AG04450 (cell line): ENCODE data around the gene COL2A1. TPM values are rescaled to one million over a fixed set of nuclear protein-coding genes. Genes with fewer than 3 reads are reported as not detected.

ENCODE experiments used
- CTCF ChIA-PET: fragments of 300-600, 350-600 bp; formaldehyde crosslinking; extraction: SDS; loops from one replicate; lab custom pipeline; 2022; ENCODE audit warnings: antibody characterized with exemption, inconsistent platforms; lab: Charles Lee
- POLR2A ChIA-PET: fragments of 350-600 bp; formaldehyde crosslinking; extraction: SDS; loops from one replicate; lab custom pipeline; 2021; ENCODE audit warnings: antibody characterized with exemption, inconsistent platforms; lab: Yijun Ruan, JAX
- DNase-seq: peaks from one replicate; pipeline ENCODE4 v3.0.0-alpha.2; 2011; ENCODE audit warnings: low read depth, low spot score
- H3K27ac ChIP-seq: one replicate; pipeline ENCODE4 v1.5.1; 2012; ENCODE audit warnings: low read depth, low read length, control low read depth
- H3K27me3 ChIP-seq: one replicate; pipeline ENCODE4 v1.6.0; 2012; ENCODE audit warnings: low read length; ENCODE audit not compliant: control insufficient read depth, insufficient read depth
- H3K4me3 ChIP-seq: 2 replicates; pipeline ENCODE4 v1.5.1; 2011; ENCODE audit warnings: mild to moderate bottlenecking, low read depth, low read length, control low read depth
- H3K9me3 ChIP-seq: 2 replicates; pipeline ENCODE4 v1.5.1; 2012; ENCODE audit warnings: low read length; ENCODE audit not compliant: control insufficient read depth, insufficient read depth
- polyA plus RNA-seq: library from polyadenylated mRNA; depleted of rRNA; stranded (reverse); fragments of >200 nt; gene quantifications from 2 replicates; pipeline ENCODE4 v1.2.3, GENCODE V29; 2011
- TF ChIP-seq, protein P1 (sequence below): IDR thresholded peaks from 2 replicates; pipeline ENCODE4 v1.5.1; 2011; ENCODE audit warnings: low read depth, low read length, control low read depth, inconsistent platforms

COL2A1 gene
- polyA plus RNA-seq, 1 experiment = not detected

- DNase-seq = no peak
- Histone ChIP-seq H3K27me3 (peaks cover 47% of the 10 kb centered on the region), H3K9me3 (no peaks in the 10 kb centered on the region), H3K27ac (no peak overlapping the region), H3K4me3 (no peak overlapping the region)
- POLR2A ChIA-PET = no interaction called here
- TF ChIP-seq, protein P1, sequence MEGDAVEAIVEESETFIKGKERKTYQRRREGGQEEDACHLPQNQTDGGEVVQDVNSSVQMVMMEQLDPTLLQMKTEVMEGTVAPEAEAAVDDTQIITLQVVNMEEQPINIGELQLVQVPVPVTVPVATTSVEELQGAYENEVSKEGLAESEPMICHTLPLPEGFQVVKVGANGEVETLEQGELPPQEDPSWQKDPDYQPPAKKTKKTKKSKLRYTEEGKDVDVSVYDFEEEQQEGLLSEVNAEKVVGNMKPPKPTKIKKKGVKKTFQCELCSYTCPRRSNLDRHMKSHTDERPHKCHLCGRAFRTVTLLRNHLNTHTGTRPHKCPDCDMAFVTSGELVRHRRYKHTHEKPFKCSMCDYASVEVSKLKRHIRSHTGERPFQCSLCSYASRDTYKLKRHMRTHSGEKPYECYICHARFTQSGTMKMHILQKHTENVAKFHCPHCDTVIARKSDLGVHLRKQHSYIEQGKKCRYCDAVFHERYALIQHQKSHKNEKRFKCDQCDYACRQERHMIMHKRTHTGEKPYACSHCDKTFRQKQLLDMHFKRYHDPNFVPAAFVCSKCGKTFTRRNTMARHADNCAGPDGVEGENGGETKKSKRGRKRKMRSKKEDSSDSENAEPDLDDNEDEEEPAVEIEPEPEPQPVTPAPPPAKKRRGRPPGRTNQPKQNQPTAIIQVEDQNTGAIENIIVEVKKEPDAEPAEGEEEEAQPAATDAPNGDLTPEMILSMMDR = no peak
- CTCF ChIA-PET = interaction anchor here (0.5 to 0.6 kb wide), 2 partner anchors 19 to 155 kb away, joined by 3 to 10 read pairs; no protein-coding TSS in a partner anchor
Measured at GRCh38 chr12:48015129-48015528, 10.9 kb upstream of the COL2A1 start.

DNA sequence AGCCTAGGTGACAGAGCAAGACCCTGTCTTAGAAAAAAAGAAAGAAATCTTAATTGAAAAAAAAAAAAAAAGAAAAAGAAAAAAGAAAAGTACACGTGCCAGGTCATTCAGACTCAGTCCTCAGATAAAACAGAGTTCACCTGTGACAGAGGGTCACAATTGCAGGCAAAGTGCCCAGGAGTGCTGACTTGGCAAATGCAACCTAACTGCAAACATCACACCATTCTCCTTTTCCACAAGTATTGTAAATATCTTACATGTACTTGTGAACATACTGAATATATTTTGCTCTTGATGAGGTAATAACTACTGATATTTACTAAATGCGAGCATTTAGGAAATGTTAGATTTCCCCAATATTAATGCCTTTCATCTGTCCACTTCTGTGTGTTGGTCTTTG, 9.0 kb upstream of the COL2A1 start:
- no peak for DNase-seq
- Histone ChIP-seq H3K27ac (no peak overlapping the region), H3K4me3 (no peak overlapping the region), H3K9me3 (no peaks in the 10 kb centered on the region), H3K27me3 (peaks cover 57% of the 10 kb centered on the region)
- CTCF ChIA-PET = no interaction called here
- POLR2A ChIA-PET = no interaction called here
- TF ChIP-seq, protein P1 = no peak

DNA sequence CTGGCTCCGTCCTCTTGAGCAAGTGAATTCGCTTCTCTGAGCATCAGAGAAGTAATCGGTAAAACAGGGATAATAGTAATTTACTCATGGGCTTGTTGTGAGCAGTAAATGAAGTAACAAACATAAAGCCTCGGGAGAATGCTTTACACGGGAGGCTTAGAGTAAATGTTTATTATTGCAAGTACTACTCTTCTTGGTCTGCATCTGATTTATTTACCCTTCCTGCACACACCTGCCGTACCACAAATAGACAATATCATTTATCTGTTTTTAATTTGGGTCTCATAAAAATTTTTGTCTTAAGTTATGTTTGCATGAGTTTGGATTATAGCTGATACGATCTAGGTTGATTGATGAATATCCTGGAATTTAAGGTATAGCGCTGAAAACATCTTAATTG, 7.8 kb upstream of the COL2A1 start:
- H3K4me3 ChIP-seq = no peak overlapping the region
- H3K27ac ChIP-seq = no peak overlapping the region
- ChIA-PET CTCF (no interaction called here), POLR2A (no interaction called here)
- H3K9me3 ChIP-seq = no peaks in the 10 kb centered on the region
- TF ChIP-seq, protein P1 = no peak
- DNase-seq = no peak
- H3K27me3 ChIP-seq = peaks cover 54% of the 10 kb centered on the region

DNA sequence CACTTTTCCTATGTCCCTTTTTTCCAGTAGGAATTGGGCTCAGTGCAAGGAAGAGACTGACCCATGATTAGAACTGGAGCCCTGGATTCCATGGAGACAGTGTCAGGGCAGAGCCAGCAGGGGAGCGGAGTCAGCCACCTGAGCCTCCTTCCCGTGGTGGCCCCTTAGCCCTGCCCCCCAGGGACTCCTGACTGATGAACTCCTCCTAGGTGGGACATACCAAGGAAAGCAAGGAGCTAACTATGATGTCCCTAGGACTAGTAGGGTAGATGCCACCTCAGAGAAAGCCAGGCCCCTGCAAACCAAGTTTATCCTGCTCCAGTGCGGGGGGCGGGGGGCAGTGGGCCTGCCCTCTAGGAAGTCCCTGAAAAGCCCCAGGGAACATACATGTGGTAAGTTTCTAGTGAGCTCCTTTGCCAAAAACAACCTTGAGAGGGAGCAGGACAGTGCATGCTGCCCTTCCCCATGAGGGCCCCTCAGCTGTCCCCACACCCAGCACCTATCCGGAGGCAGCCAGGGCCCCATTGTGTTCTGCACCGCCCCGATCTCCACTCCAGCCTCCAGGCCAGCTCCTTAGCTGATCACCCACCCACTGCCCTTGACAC, 6.2 kb upstream of the COL2A1 start:
- TF ChIP-seq, protein P1 = no peak
- ChIA-PET POLR2A (no interaction called here), CTCF (no interaction called here)
- H3K27ac ChIP-seq = no peak overlapping the region
- no peaks in the 10 kb centered on the region for H3K9me3 ChIP-seq
- DNase-seq = no peak
- H3K4me3 ChIP-seq = no peak overlapping the region
- peaks cover 63% of the 10 kb centered on the region for H3K27me3 ChIP-seq

DNA sequence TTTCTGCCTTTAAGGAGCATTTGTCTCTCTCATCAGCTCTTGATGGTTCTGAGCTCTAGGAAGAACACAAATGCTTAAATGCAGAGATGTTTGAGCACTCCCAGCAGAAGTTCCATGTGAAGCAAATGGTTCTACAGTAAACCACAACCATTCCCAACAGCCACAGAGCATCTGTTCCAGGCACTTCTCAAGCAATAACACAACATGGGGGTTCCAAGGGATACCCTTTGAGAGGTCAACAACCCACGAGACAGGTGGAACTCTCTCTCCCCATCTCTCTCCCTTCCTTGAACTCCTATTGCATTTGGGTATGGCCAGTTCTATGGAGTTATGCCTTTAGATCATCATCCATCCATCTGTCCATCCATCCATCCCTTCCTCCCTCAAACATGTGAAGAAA, 5.2 kb upstream of the COL2A1 start:
- H3K9me3 ChIP-seq = no peaks in the 10 kb centered on the region; the same call in 1 of the 2 replicates
- peaks cover 64% of the 10 kb centered on the region for H3K27me3 ChIP-seq
- no peak overlapping the region for H3K27ac ChIP-seq
- ChIA-PET POLR2A (no interaction called here), CTCF (no interaction called here)
- TF ChIP-seq, protein P1 = no peak
- H3K4me3 ChIP-seq = no peak overlapping the region
- no peak for DNase-seq
